HG03520 (cell line): ENCODE data around the gene OR4C5.
"Not testable (repeated sequence)": the region's sequence is repeated elsewhere in the genome, so short reads cannot be mapped to it uniquely, and the experiment has no call there.

Experiments
- ATAC-seq: cut with Tn5 transposase; IDR thresholded peaks from one replicate; pipeline ENCODE4 v1.9.1; 2021; ENCODE audit warnings: mild to moderate bottlenecking, moderate library complexity; ENCODE audit not compliant: unreplicated experiment

The OR4C5 gene

GRCh38 chr11:48366365-48366764 lies at the start of gene OR4C5:
Gene OR4C5, minus strand, starts transcription at chr11:48366465. Its CDS starts 0 bp downstream, at chr11:48366465.
- no peak for ATAC-seq

- ATAC-seq = no peak
Measured at GRCh38 chr11:48384670-48385069, 18.4 kb upstream of the OR4C5 start.

GRCh38 chr11:48384151-48384550 lies 17.9 kb upstream of the OR4C5 start:
- not testable (repeated sequence) for ATAC-seq

GRCh38 chr11:48361289-48361688 lies 5.0 kb downstream of the OR4C5 start:
- not testable (repeated sequence) for ATAC-seq

- ATAC-seq = no peak
Measured at GRCh38 chr11:48354677-48355076, 11.6 kb downstream of the OR4C5 start.

- no peak for ATAC-seq
Measured at GRCh38 chr11:48354013-48354412, 12.3 kb downstream of the OR4C5 start.

- ATAC-seq = not testable (repeated sequence)
Measured at GRCh38 chr11:48346286-48346685, 20.0 kb downstream of the OR4C5 start.

GRCh38 chr11:48342505-48342904 lies 23.8 kb downstream of the OR4C5 start:
- ATAC-seq = not testable (repeated sequence)

- ATAC-seq = no peak
Measured at GRCh38 chr11:48341466-48341865, 24.8 kb downstream of the OR4C5 start.

GRCh38 chr11:48324620-48325019 lies 41.6 kb downstream of the OR4C5 start, which contains the start of gene OR4C3:
Gene OR4C3, plus strand, starts transcription at chr11:48324920. Its CDS starts 102 bp downstream, at chr11:48325022.
- not testable (repeated sequence) for ATAC-seq

- ATAC-seq = not testable (repeated sequence)
Measured at GRCh38 chr11:48319813-48320212, 46.5 kb downstream of the OR4C5 start.
